Thymus (tissue), 11 donors: ENCODE measurements around the gene EEFSEC. TPM values are rescaled to one million over a fixed set of nuclear protein-coding genes. Genes with fewer than 3 reads are reported as not detected.

ENCODE experiments used
- DNase-seq, 9 donors: peaks; one replicate each; pipeline ENCODE4 v3.0.0-alpha.2; 2013; ENCODE audit warnings: low spot score in 9 of 9, low read depth in 6 of 9, missing footprints in 1 of 9
- H3K27ac ChIP-seq, 2 donors: one replicate each; pipeline ENCODE4 v1.5.1; 2013; ENCODE audit warnings: control low read depth in 1 of 2, low read depth in 1 of 2, low read length in 1 of 2, mild to moderate bottlenecking in 1 of 2, moderate library complexity in 1 of 2
- H3K27me3 ChIP-seq, 2 donors: one replicate each; pipeline ENCODE4 v1.5.1; 2013; ENCODE audit warnings: low read length in 1 of 2; ENCODE audit not compliant: control insufficient read depth in 2 of 2, insufficient read depth in 1 of 2
- H3K36me3 ChIP-seq, 2 donors: one replicate each; pipeline ENCODE4 v1.5.1; 2013; ENCODE audit warnings: low read length in 1 of 2, mild to moderate bottlenecking in 1 of 2, moderate library complexity in 1 of 2; ENCODE audit not compliant: control insufficient read depth in 2 of 2, insufficient read depth in 2 of 2
- H3K4me1 ChIP-seq, 2 donors: one replicate each; pipeline ENCODE4 v1.5.1; 2013; ENCODE audit warnings: low read length in 2 of 2; ENCODE audit not compliant: control insufficient read depth in 2 of 2, insufficient read depth in 2 of 2
- H3K4me3 ChIP-seq, 2 donors: one replicate each; pipeline ENCODE4 v1.5.1; 2013; ENCODE audit warnings: low read length in 2 of 2, control low read depth in 1 of 2, mild to moderate bottlenecking in 1 of 2
- H3K9me3 ChIP-seq, 2 donors: one replicate each; pipeline ENCODE4 v1.5.1; 2013; ENCODE audit warnings: low read length in 1 of 2, mild to moderate bottlenecking in 1 of 2; ENCODE audit not compliant: control insufficient read depth in 2 of 2, insufficient read depth in 1 of 2
- WGBS: extraction: QIAGEN DNeasy Blood & Tissue Kit; methylation state at CpG from one replicate; pipeline ENCODE4 v1.1.7; 2013; 5-methylcytosine and 5-hydroxymethylcytosine counted together
- polyA plus RNA-seq: library from polyadenylated mRNA; stranded (reverse); fragments of 200-250 nt; gene quantifications from one replicate; pipeline ENCODE4 v1.2.3, GENCODE V29; 2013
- total RNA-seq: library from RNA; stranded (reverse); fragments of 120-200 nt; gene quantifications from one replicate; pipeline ENCODE4 v1.2.4, GENCODE V29; 2013
- donor health status: healthy.

Gene EEFSEC
- total and polyA plus RNA-seq, 2 donors = 6.5 to 13.1 TPM

DNA sequence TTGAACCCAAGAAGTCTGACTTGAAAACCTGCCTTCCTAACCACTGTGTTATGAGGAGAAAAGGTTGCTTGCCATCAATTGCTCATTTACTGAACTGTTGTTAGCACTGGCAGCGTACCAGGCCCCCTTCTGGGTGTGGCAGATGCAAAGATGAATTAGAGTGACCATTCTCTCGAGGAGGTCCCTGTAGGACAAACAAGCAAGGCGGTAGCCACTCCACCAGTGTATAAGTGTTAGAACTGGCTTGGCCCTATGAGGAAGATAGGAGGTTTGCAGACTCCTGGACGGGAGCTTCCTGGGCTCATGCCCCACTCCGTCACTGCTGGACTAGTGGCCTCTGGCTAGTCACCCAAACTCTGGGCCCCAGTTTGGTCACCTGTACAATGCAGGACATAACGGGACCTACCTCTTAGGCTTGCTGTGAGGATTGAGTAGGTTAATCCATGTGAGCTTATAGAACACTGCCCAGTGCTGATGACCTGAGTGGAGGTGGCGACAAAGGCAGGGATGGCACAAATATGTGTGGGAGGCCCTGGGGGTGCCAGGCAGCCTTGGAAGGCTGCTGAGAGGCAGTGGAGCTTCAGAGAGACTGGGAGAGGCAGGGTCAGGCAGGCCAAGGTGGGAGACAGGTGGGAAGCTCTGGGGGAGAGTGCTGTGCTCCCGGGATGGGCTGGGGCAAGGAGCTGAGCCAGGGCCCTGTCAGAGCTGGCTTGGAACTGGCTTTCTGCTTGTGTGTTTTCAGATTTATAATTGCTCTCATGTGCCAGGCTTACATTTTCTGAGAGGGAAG lies 167.5 kb downstream of the EEFSEC start:
- DNase-seq = no peak
- 98% methylated on average over 8 of the region's 8 CpGs for WGBS
- H3K4me3 ChIP-seq = no peak overlapping the region
- H3K9me3 ChIP-seq = no peaks in the 10 kb centered on the region
- peaks cover 48 to 95% of the 10 kb centered on the region in 2 donors for H3K4me1 ChIP-seq
- H3K36me3 ChIP-seq = no peaks in the 10 kb centered on the region
- H3K27me3 ChIP-seq = no peaks in the 10 kb centered on the region
- no peak overlapping the region for H3K27ac ChIP-seq

DNA sequence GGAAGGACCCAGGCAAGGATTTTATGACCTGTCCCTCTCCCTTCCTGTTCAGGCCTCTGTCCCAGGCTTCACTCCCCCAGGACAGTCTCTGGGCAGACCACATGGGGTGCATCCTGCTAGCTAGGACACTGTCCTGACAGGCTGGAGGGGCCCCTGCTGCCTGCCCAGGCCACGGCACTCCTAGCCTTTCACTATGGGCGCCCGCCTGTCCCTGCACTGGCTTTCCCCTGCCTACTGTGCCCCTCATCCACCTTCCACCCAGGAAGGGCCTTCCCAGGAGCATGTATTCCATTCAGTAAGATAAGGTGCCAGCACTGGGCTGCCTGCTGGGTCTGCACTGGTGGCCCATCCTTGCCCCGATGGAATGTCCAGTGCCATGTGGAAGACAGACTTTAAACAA lies 168.1 kb downstream of the EEFSEC start:
- 98% methylated on average over 4 of the region's 4 CpGs for whole genome bisulfite sequencing
- peaks cover 54 to 96% of the 10 kb centered on the region in 2 donors for H3K4me1 ChIP-seq
- H3K9me3 ChIP-seq = no peaks in the 10 kb centered on the region
- no peak for DNase-seq
- H3K4me3 ChIP-seq = no peak overlapping the region
- no peak overlapping the region for H3K27ac ChIP-seq
- no peaks in the 10 kb centered on the region for H3K27me3 ChIP-seq
- no peaks in the 10 kb centered on the region for H3K36me3 ChIP-seq

DNA sequence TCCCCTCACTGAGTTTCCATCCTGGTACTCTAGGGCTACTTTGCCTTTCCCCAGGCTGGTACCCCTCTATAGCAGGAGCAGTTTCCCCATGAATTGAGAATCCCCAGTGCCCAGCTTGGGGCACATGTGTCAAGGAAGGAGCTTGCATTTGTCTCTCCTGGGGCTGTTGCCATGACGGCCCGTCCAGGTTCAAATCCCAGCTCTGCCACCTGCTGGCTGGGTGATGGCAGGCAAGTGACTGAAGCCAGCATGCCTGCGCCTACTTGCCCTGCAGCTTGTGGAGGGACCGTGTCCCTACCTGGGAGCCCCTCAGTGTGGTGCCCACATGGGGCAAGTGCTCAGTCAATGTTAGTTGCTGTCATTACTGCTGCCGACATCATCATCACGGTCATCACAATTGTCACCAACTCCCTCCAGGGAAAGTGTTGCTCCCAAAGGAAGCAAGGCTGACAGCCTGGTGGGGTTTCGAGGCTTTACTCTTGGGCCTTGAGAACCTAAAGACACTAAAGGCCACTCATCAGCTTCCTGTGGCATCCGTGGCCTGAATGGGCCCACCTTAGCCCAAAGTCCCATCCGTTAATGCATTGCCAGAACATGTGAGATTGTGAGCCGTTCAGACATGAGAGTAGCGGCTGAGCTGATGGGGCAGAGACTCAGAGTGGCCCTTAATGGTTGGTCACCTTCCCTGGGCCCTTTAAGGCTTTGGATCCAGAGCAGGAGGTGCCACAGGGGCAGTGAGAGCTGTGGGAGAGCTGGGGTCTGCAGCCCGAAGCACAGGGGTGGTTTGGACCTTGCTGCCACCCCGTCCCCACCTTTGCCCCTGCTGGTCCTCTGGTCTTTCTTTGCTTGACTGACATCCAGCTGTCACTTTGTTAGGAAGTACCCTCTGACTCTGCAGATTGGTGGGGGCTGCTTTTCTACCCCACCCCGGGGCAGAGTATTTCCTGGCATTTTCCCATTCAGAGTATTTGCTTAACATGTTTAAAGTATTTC lies 169.0 kb downstream of the EEFSEC start:
- 95% methylated on average over 14 of the region's 14 CpGs for WGBS
- DNase-seq = peak in 3 of 9 donors; percentile 42 to 74 (median 60)
- Histone ChIP-seq H3K9me3 (no peaks in the 10 kb centered on the region), H3K36me3 (no peaks in the 10 kb centered on the region), H3K27ac (no peak overlapping the region), H3K27me3 (no peaks in the 10 kb centered on the region), H3K4me3 (no peak overlapping the region), H3K4me1 (peaks cover 55 to 96% of the 10 kb centered on the region in 2 donors)

DNA sequence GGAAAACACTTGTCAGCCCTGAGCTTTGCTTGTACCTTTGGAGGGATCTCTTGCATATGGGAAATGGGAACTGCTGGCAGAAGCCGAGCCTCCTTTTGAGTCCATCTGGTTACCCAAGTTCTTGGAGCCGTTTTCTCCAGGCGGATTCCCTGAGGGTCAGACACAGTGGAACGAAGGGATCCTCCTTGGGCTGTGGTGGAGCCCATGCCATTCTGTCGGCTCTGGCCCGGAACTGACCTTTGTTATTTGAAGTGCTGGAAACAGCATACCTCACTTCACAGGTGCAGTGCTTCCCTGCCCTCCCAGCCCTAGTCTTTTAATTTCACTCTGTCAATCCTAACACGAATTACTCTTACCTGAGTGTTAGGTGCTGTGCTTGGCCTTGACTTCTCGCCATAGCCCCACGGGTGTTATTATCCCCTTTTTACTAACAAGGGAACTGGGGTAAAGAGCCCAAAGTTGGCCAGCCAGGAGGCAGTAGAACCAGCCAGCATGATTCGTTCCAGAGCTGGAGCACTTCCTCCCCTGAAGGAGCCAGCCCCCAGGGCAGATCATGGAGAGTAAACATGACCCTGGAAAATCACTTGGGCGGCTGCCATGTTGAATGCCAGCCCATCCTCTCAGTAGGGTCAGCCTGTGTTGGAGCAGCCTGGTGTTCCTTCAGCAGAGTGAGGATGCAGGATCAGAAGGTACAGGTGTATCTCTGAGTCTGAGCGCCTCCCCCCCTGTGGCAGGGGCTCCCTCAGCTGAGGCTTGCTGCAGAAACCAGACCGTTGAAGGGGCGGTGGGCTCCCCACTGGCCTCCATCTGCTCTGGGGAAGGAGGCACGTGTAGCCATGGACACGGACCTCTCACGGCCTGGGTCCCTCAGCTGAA lies 170.2 kb downstream of the EEFSEC start:
- Histone ChIP-seq H3K36me3 (no peaks in the 10 kb centered on the region), H3K4me1 (peaks cover 55 to 93% of the 10 kb centered on the region in 2 donors), H3K9me3 (no peaks in the 10 kb centered on the region), H3K27me3 (no peaks in the 10 kb centered on the region), H3K27ac (no peak overlapping the region), H3K4me3 (no peak overlapping the region)
- 94% methylated on average over 17 of the region's 17 CpGs for WGBS
- no peak for DNase-seq

DNA sequence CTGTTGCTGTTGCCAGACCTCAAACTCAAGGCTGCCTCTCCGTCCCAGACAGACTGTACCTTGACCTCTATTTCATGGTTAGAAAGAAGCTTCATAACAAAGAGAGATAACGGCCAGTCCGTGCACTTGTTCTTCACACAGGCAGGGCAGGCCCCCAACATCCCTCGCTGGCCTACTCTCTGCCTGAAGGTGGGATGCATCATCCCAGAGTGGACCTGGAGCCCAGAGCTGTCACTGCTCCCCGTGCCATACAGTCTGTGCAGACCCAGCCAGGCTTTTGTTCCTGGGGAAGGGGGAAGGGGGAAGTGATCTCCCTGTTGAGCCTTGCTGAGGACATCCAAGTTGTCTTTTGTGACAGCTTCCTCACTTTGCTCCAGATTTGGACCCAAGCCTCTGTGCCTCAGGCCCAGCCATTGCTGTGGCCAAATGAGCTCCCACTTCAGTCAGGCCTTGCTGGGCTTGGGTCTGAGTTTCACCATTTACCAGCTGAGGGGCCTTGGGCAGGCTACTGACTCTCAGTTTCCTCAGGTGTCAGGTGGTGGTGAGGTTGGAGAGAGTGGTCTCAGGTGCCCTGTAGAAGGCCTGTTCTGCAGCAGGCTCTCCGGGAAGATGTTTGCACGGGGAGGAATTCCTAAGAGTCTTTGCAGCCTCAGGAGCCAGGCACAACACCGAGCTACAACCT lies 171.8 kb downstream of the EEFSEC start:
- no peak for DNase-seq
- Histone ChIP-seq H3K36me3 (no peaks in the 10 kb centered on the region), H3K9me3 (no peaks in the 10 kb centered on the region), H3K27ac (no peak overlapping the region), H3K4me3 (no peak overlapping the region), H3K27me3 (no peaks in the 10 kb centered on the region), H3K4me1 (peaks cover 44 to 77% of the 10 kb centered on the region in 2 donors)
- WGBS = 86% methylated on average over 8 of the region's 8 CpGs

DNA sequence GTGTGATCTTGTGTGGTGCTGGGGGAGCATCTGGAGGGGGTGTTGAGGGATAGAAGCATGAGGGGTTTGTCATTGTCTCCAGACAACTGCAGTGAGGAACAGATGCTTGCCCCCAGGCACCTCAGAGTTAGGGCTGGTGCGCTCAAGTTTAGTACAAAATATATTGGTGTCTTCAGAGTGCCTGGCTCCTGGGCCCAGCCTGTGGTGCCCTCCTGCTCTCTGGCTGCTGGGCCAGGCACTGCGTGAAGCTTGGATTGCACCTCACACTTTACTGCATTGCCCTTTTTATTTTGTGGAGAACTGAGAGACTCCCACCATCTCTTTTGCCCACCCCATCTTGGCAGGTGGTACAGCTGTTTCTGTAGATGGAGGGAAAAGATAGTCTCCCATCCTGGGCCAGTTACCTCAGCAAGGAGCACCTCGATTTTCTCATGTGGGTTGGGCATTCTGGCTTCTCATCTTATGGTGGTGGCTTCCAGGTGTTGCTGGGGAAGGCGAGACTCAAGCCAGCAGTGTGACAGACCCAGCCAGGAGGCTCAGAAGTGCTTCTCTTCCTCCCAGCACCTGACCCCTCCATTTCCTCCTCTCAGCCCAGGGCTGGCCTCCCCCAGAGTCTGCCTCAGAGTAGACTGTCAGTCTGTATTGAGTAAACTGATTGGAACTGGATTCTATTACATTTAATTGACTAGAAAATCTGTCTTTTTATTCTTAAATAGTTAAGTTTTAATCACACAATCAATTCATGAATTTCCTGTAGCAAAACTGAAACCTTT lies 173.0 kb downstream of the EEFSEC start:
- H3K4me1 ChIP-seq = peaks cover 42 to 65% of the 10 kb centered on the region in 2 donors
- peak in 3 of 9 donors; percentile 44 to 72 (median 45) for DNase-seq
- 27% methylated on average over 4 of the region's 4 CpGs for WGBS
- no peaks in the 10 kb centered on the region for H3K9me3 ChIP-seq
- no peak overlapping the region for H3K4me3 ChIP-seq
- peak overlapping the region in 1 of 2 donors; percentile 84 for H3K27ac ChIP-seq
- H3K27me3 ChIP-seq = no peaks in the 10 kb centered on the region
- H3K36me3 ChIP-seq = no peaks in the 10 kb centered on the region

DNA sequence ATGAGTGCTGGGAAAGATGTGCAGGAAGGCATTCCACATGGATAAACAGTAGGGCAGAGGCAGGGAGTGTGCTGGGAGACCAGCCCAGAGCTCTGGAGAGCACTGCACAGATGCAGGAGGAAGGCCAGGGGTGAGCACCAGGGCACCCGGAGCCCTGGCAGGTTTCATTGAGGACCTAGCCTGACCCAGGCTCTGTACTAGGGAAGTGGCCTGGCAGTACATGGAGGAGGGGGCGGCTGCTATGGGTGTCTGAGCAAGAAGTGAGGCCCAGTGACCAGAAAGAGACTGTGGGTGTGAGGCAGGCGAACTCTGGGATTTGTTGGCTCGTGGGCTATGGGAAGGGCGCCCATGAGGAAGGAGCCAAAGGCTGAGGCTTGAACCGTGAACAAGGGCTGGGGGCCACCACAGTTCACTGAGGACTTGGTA lies 174.3 kb downstream of the EEFSEC start:
- Histone ChIP-seq H3K4me3 (no peak overlapping the region), H3K4me1 (peaks cover 33 to 51% of the 10 kb centered on the region in 2 donors), H3K36me3 (no peaks in the 10 kb centered on the region), H3K27me3 (no peaks in the 10 kb centered on the region), H3K9me3 (no peaks in the 10 kb centered on the region), H3K27ac (peak overlapping the region in 1 of 2 donors; percentile 17)
- DNase-seq = no peak
- WGBS = 98% methylated on average over 6 of the region's 6 CpGs
